HG02678 (cell line): Measurements from ENCODE around the gene PTPRR.

Source experiments
- ATAC-seq: cut with Tn5 transposase; IDR thresholded peaks from one replicate; pipeline ENCODE4 v1.9.1; 2021; ENCODE audit warnings: mild to moderate bottlenecking, moderate library complexity; ENCODE audit not compliant: unreplicated experiment

Gene PTPRR

DNA sequence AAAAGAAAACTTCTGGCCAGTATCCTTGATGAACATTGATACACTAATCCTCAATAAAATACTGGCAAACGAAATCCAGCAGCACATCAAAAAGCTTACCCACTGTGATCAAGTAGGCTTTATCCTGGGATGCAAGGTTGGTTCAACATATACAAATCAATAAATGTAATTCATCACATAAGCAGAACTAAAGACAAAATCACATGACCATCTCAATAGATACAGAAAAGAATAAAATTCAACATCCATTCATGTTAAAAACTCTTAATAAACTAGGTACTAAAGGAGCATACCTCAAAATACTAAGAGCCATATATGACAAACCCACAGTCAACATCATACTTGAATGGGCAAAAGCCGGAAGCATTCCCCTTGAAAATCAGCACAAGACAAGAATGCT is 211.5 kb downstream of the PTPRR start:
- ATAC-seq: no peak

DNA sequence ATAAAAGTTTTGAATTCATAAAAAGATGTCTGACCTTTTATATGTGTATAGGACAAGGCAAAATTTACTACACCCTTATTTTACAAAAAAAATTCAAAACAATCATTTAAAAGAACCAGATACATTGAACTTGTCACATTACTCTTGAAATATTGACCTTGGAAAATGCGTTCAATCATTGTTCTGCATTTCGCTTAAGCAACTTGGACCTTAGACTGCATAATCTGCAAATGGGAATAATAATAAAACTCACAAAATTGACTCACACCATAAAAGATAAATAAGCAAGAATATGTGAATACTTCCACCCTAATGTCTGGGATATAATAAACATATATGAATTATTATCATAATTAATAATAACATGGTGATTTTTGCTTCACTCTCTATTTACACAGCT is 213.9 kb downstream of the PTPRR start:
- ATAC-seq: no peak

- no peak for ATAC-seq
Measured at GRCh38 chr12:70698345-70698744, 222.2 kb downstream of the PTPRR start.

- ATAC-seq: no peak
Measured at GRCh38 chr12:70695361-70696023, 225.0 kb downstream of the PTPRR start.

DNA sequence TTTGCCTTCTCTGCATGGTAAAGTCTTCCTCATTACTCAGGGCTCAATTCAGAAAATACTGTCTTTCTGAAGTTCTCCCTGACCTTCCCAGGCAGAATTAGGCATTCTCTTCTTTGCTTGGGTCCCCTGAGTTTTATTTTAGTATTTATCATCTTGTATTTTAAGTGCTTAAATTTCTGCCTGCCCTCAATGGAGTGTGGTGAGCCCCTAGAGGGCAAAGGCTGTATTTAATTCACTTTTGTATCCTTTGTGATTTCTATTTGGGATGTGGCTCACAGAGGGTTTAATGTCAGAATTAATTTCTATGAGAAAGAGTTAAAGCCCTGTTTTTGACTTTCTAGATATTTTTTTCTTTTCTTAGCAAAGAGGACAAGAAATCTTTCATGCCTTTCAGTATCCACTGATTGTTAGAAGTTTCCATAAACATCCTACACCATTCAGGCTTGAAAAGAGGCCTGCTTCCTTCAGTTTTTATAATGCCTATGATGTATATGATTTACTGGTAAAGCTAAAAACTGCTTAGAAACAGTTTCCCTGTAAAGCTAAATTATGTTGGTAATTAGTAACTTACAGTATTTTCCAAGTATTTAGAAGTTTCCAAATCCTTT is 227.8 kb downstream of the PTPRR start:
- no peak for ATAC-seq

DNA sequence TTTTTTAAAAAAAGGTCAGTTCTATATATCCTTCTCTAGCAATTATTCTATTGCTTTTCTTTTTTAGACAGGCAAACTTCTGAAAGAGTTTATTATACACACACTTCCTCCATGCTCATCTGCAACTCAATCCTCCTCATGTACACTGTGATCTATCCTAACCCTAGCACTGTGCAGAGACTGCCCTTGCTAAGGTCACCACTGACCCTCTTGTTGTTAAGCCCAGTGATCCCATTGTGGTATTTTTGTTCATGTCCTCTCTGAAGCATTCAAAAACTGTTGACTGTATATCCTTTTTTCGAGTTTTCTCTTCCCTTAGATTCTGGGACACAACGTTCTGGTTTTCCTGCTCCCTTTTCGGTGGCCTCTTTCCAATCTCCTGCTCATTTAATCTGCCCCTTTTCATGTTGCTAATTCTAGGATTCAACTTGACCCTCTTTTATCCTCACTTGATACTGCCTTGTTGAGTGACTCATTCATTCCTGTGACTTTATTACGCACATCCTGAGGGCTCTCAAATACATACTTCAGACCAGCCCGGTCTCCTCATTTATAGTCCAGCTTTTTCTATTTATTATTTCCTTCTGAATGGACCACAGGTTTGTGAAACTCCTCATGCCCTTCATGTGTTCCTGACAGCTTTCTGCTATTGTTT is 229.4 kb downstream of the PTPRR start:
- ATAC-seq: no peak

GRCh38 chr12:70686907-70687306 is 233.6 kb downstream of the PTPRR start:
- ATAC-seq: no peak

- ATAC-seq: no peak
Measured at GRCh38 chr12:70686299-70686698, 234.2 kb downstream of the PTPRR start.

- ATAC-seq: no peak
Measured at GRCh38 chr12:70683976-70684375, 236.6 kb downstream of the PTPRR start.

GRCh38 chr12:70671698-70672097 is 248.8 kb downstream of the PTPRR start:
- ATAC-seq: no peak

- no peak for ATAC-seq
Measured at GRCh38 chr12:70670948-70671347, 249.6 kb downstream of the PTPRR start.

GRCh38 chr12:70667253-70667652 is 253.3 kb downstream of the PTPRR start:
- ATAC-seq: no peak

GRCh38 chr12:70666364-70666763 is 254.2 kb downstream of the PTPRR start:
- no peak for ATAC-seq

DNA sequence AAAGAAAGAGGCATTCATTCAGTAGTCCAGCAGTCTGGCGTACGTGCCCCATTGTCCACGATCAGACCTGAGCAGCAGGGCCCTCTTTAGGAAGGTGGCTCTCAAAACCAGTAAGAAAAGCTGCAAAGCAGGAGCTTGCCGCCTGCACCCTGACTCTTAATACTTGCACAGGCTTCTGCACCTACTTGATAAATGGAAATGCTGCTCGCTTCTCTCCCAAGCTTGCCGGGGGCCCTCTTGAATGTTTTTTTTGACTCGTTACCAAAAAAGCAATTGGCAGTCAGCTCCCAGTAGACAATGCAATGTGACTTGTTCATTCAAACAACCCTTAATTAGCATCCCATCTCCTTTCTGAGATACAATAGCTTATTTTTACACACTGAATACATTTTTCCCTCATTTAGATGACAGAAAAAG is 256.1 kb downstream of the PTPRR start:
- no peak for ATAC-seq

GRCh38 chr12:70663838-70664237 is 256.7 kb downstream of the PTPRR start:
- no peak for ATAC-seq

- no peak for ATAC-seq
Measured at GRCh38 chr12:70661466-70662161, 258.9 kb downstream of the PTPRR start.

DNA sequence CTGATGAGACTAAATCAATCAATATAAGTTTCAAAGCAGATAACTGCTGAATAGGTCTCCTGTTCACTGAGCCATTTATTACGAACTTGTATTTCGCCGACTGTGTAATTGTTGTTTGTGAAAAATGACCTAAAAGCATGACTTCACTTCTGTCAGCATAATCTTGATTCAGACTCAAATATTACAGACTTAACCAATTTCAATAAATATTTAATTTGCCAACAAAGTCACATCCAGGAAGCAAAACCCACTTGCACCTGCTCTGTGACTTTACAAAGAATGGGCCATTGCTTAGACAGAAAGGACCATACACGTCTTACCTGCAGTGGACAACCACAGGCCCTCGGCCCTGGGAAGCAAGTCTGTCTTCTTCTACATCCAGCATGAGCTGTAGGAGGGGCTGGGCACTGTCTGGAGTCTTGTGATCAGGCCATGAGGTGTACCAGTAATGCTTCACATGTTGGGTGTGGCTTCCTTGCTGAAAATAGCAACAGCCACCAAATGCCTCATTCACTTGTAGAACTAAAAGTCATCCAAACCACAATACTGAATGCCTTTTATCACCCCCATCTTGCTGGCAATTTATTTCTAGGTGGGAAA is 259.8 kb downstream of the PTPRR start:
- no peak for ATAC-seq

- no peak for ATAC-seq
Measured at GRCh38 chr12:70660002-70660604, 260.4 kb downstream of the PTPRR start.

- no peak for ATAC-seq
Measured at GRCh38 chr12:70659077-70659606, 261.4 kb downstream of the PTPRR start.

- ATAC-seq: no peak
Measured at GRCh38 chr12:70657616-70658286, 262.8 kb downstream of the PTPRR start.
